ENCODE results near the gene GNAI2.
"Not testable (repeated sequence)": the region's sequence is repeated elsewhere in the genome, so short reads cannot be mapped to it uniquely, and the experiment has no call there.

GNAI2 gene

GRCh38 chr3:50202353-50203112 is 33.5 kb upstream of the GNAI2 start:
- H3K4me1 Mint-ChIP-seq = no peaks in the 10 kb centered on the region
- no peaks in the 10 kb centered on the region for H3K36me3 Mint-ChIP-seq
- no peaks in the 10 kb centered on the region for H3K9me3 Mint-ChIP-seq
- peaks cover 26% of the 10 kb centered on the region for H3K27me3 Mint-ChIP-seq
- no peak overlapping the region for H3K27ac Mint-ChIP-seq
- no peak overlapping the region for H3K4me3 Mint-ChIP-seq

- Mint-ChIP-seq H3K27ac (no peak overlapping the region), H3K4me3 (no peak overlapping the region), H3K4me1 (no peaks in the 10 kb centered on the region), H3K36me3 (no peaks in the 10 kb centered on the region), H3K27me3 (peaks cover 26% of the 10 kb centered on the region), H3K9me3 (no peaks in the 10 kb centered on the region)
These were observed 32.7 kb upstream of the GNAI2 start for GRCh38 chr3:50203113-50203808.

- Mint-ChIP-seq H3K27me3 (peaks cover 27% of the 10 kb centered on the region), H3K4me1 (no peaks in the 10 kb centered on the region), H3K36me3 (no peaks in the 10 kb centered on the region), H3K4me3 (no peak overlapping the region), H3K27ac (no peak overlapping the region), H3K9me3 (no peaks in the 10 kb centered on the region)
These were observed 31.9 kb upstream of the GNAI2 start for GRCh38 chr3:50203809-50204803.

- H3K9me3 Mint-ChIP-seq = no peaks in the 10 kb centered on the region
- no peak within 1 kb of the TSS for H3K4me3 Mint-ChIP-seq
- no peaks in the 10 kb centered on the region for H3K4me1 Mint-ChIP-seq
- H3K27me3 Mint-ChIP-seq = peaks cover 27% of the 10 kb centered on the region
- no peak within 1 kb of the TSS for H3K27ac Mint-ChIP-seq
- H3K36me3 Mint-ChIP-seq = no peaks in the 10 kb centered on the region
These were observed 31.1 kb upstream of the GNAI2 start, which contains the start of gene SLC38A3 for GRCh38 chr3:50204804-50205412. SLC38A3 (plus strand) TSS chr3:50205271; CDS start chr3:50214200, 8,929 bp downstream.

- H3K27me3 Mint-ChIP-seq = peaks cover 26% of the 10 kb centered on the region
These were observed 30.4 kb upstream of the GNAI2 start for GRCh38 chr3:50205413-50206276.

GRCh38 chr3:50207359-50208042 is 28.5 kb upstream of the GNAI2 start:
- Mint-ChIP-seq H3K36me3 (no peaks in the 10 kb centered on the region), H3K4me3 (no peak overlapping the region), H3K4me1 (no peaks in the 10 kb centered on the region), H3K27ac (no peak overlapping the region), H3K9me3 (no peaks in the 10 kb centered on the region), H3K27me3 (peaks cover 21% of the 10 kb centered on the region)

More at GRCh38 chr3:50205413-50206276, 30.4 kb upstream of the GNAI2 start:
- no peaks in the 10 kb centered on the region for H3K9me3 Mint-ChIP-seq
- no peak overlapping the region for H3K27ac Mint-ChIP-seq
- no peak overlapping the region for H3K4me3 Mint-ChIP-seq
- H3K36me3 Mint-ChIP-seq = no peaks in the 10 kb centered on the region
- H3K4me1 Mint-ChIP-seq = no peaks in the 10 kb centered on the region

- Mint-ChIP-seq H3K36me3 (no peaks in the 10 kb centered on the region), H3K27ac (no peak overlapping the region), H3K4me3 (no peak overlapping the region), H3K27me3 (peaks cover 11% of the 10 kb centered on the region), H3K4me1 (no peaks in the 10 kb centered on the region), H3K9me3 (no peaks in the 10 kb centered on the region)
These were observed 27.2 kb upstream of the GNAI2 start for GRCh38 chr3:50208677-50209344.

GRCh38 chr3:50210176-50210509 is 25.9 kb upstream of the GNAI2 start:
- no peaks in the 10 kb centered on the region for H3K4me1 Mint-ChIP-seq

GRCh38 chr3:50210510-50211367 is 25.3 kb upstream of the GNAI2 start:
- Mint-ChIP-seq H3K4me3 (no peak overlapping the region), H3K9me3 (no peaks in the 10 kb centered on the region), H3K36me3 (no peaks in the 10 kb centered on the region), H3K27me3 (peaks cover 7% of the 10 kb centered on the region), H3K4me1 (no peaks in the 10 kb centered on the region), H3K27ac (no peak overlapping the region)

More at GRCh38 chr3:50210176-50210509, 25.9 kb upstream of the GNAI2 start:
- Mint-ChIP-seq H3K36me3 (no peaks in the 10 kb centered on the region), H3K27ac (no peak overlapping the region), H3K4me3 (no peak overlapping the region), H3K9me3 (no peaks in the 10 kb centered on the region), H3K27me3 (peaks cover 7% of the 10 kb centered on the region)

GRCh38 chr3:50211368-50211717 is 24.7 kb upstream of the GNAI2 start:
- H3K36me3 Mint-ChIP-seq, H3K4me1 Mint-ChIP-seq, H3K4me3 Mint-ChIP-seq, H3K9me3 Mint-ChIP-seq, H3K27ac Mint-ChIP-seq, H3K27me3 Mint-ChIP-seq: not testable (repeated sequence)

GRCh38 chr3:50211930-50212329 is 24.1 kb upstream of the GNAI2 start:
- H3K36me3 Mint-ChIP-seq = no peaks in the 10 kb centered on the region
- H3K4me1 Mint-ChIP-seq = no peaks in the 10 kb centered on the region
- no peak overlapping the region for H3K4me3 Mint-ChIP-seq
- H3K27ac Mint-ChIP-seq = no peak overlapping the region
- peaks cover 1% of the 10 kb centered on the region for H3K27me3 Mint-ChIP-seq
- H3K9me3 Mint-ChIP-seq = no peaks in the 10 kb centered on the region

GRCh38 chr3:50212502-50212901 is 23.5 kb upstream of the GNAI2 start:
- Mint-ChIP-seq H3K9me3 (no peaks in the 10 kb centered on the region), H3K4me3 (no peak overlapping the region), H3K27me3 (peaks cover 1% of the 10 kb centered on the region), H3K27ac (no peak overlapping the region), H3K36me3 (no peaks in the 10 kb centered on the region), H3K4me1 (no peaks in the 10 kb centered on the region)

- H3K27ac Mint-ChIP-seq = no peak overlapping the region
- no peaks in the 10 kb centered on the region for H3K36me3 Mint-ChIP-seq
- H3K27me3 Mint-ChIP-seq = peaks cover 1% of the 10 kb centered on the region
- no peaks in the 10 kb centered on the region for H3K4me1 Mint-ChIP-seq
- H3K4me3 Mint-ChIP-seq = no peak overlapping the region
- no peaks in the 10 kb centered on the region for H3K9me3 Mint-ChIP-seq
These were observed 23.0 kb upstream of the GNAI2 start for GRCh38 chr3:50212971-50213370.
